ENCODE data around the gene FKBP2.

- TF ChIP-seq POLR2A (IDR thresholded peaks at IDR 0.05; ENCODE audit: low read depth, low read length) (no peak), TAF1 (IDR thresholded peaks at IDR 0.05; ENCODE audit: low read depth, low read length) (no peak)
Measured at GRCh38 chr11:64238999-64239398, 1.9 kb upstream of the FKBP2 start.
